Measurements from ENCODE around the gene MPRIP. TPM values are rescaled to one million over a fixed set of nuclear protein-coding genes. Genes with fewer than 3 reads are reported as not detected.
A peak's percentile ranks its signal among the peaks of the same experiment; 100 is the strongest.

The MPRIP gene
- total RNA-seq, 1 experiment from 2014 or later, result 258 TPM

DNA sequence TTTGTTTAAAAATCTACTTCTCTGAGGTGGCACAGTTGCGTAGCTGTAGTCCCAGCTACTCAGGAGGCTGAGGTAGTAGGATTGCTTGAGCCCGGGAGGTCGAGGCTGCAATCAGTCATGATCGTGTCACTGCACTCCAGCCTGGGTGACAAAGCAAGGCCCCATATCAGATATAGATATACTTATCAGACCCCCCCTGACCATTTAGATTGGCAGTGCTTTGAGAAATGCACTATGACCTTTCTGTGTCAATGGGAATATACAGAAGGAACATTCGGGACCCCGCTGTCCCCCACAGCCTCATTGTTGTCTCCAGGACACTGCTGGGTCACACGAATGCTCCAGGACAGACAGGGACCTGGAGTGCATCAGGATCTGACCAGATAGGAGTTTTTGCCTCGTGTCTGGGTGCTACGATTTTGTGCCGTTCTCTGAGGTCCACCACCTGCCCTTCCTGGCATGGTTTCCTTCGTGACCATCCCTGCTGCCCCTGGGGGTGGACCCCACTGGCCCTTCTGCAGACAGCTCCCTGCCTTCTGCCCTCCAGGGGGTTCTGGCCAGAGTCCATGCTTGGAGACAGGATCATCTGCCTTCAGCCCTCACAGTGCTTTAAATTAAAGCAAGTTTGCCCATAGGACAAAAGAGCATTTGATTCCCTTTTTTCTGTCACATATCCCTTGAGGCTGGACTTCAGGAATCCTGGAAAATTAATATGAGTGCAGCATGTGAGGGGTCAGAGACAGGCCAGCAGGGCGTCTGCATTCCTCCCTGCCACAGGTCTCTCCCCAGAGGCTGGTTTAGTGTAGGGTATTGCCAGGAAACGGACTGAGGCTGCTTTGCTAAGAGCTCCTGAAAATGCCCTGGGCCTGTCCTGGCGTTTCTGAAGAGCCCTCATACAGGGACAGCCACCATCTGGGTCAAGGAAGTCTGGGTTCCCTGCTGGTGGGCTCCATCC, 144.6 kb downstream of the MPRIP start:
- no peaks in the 10 kb centered on the region for H3K27me3 ChIP-seq (ENCODE audit: insufficient read depth, low read length)
- TF ChIP-seq RAD21 (IDR thresholded peaks at IDR 0.05; ENCODE audit: low read depth) (no peak), FOSL1 (IDR thresholded peaks at IDR 0.05; ENCODE audit: low read depth) (no peak), EZH2 (IDR thresholded peaks at IDR 0.05) (no peak), CBX3 (IDR thresholded peaks at IDR 0.05; ENCODE audit: low read depth) (no peak), POLR2AphosphoS5 (IDR thresholded peaks at IDR 0.05; ENCODE audit: low read depth, low read length) (peak; percentile 15; the same call in 1 of the 2 replicates)
- TF ChIP-seq, protein P1, sequence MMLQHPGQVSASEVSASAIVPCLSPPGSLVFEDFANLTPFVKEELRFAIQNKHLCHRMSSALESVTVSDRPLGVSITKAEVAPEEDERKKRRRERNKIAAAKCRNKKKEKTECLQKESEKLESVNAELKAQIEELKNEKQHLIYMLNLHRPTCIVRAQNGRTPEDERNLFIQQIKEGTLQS (IDR thresholded peaks at IDR 0.05), result no peak
- H3K4me1 ChIP-seq (ENCODE audit: control insufficient read depth in 1 of 2, insufficient read depth in 2 of 2, low read length in 2 of 2), result peaks cover 6 to 22% of the 10 kb centered on the region in 2 experiments; a peak in 3 of 4 replicates
- peaks cover 10 to 20% of the 10 kb centered on the region in 2 experiments; a peak in 3 of 4 replicates for H3K36me3 ChIP-seq (ENCODE audit: control insufficient read depth in 1 of 2, insufficient read depth in 2 of 2, low read length in 2 of 2)
- H4K20me1 ChIP-seq (ENCODE audit: insufficient read depth), result peaks cover 3% of the 10 kb centered on the region; the same call in 1 of the 2 replicates
- no peaks in the 10 kb centered on the region for H3K79me2 ChIP-seq (ENCODE audit: insufficient read depth, low read length)
- H3K9me3 ChIP-seq (ENCODE audit: control insufficient read depth in 1 of 2, insufficient read depth in 1 of 2, low read depth in 1 of 2, low read length in 2 of 2), result no peaks in the 10 kb centered on the region
- no peak for ATAC-seq
- H3K4me2 ChIP-seq (ENCODE audit: low read length), result no peak overlapping the region
- H3K27ac ChIP-seq (ENCODE audit: low read depth, low read length), result no peak overlapping the region
- no peak for DNase-seq (ENCODE audit: low read depth, low spot score)
- H3K9ac ChIP-seq (ENCODE audit: low read length), result no peak overlapping the region
- BruUV-seq (replicated peaks), result no TSS peak
- ChIA-PET RAD21 (ENCODE audit: low non-redundant PET in 1 of 2, low total read pairs in 2 of 2, uncharacterized antibody in 2 of 2, unreplicated experiment in 2 of 2) (no interaction called here), CTCF (no interaction called here), POLR2A (no interaction called here)
- no peak overlapping the region for H3K4me3 ChIP-seq (replicated peaks in 1 of 2; ENCODE audit: low read depth in 1 of 2, low read length in 2 of 2)
- no peak overlapping the region for H2AFZ ChIP-seq (ENCODE audit: low read depth, low read length, poor library complexity, severe bottlenecking)
- intact Hi-C loops (cut with micrococcal nuclease), result no loop called here
- no peaks in the 10 kb centered on the region for H3K9me2 ChIP-seq (ENCODE audit: insufficient read depth)

DNA sequence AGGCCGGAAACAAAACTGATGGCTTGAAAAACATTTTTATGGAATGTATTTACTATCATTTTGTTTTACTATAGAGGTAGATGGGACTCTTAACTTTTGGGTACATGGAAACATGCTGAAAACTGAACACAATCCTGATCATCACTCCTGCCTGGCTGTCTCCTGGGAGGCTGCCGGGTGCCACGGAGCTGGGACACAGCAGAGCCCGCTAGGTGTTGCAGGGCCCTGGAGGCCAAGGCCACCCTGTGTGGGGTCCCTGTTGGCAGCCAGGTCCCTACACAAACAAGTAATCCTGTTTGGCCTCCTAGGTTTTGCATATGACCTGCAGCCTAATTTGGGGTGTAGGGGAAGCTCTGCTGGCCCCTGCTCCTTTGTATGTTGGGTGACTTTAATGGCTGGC, 146.3 kb downstream of the MPRIP start:
- CTCF ChIA-PET, result no interaction called here
- no peak for TF ChIP-seq ZFX (IDR thresholded peaks at IDR 0.05)
- no peak for TF ChIP-seq SP1 (IDR thresholded peaks at IDR 0.05; ENCODE audit: low read depth)
- no peak for TF ChIP-seq TCF7L2 (IDR thresholded peaks at IDR 0.05; ENCODE audit: borderline replicate concordance, extremely low read depth, insufficient read depth, insufficient read length)
- TF ChIP-seq ZNF274 (IDR thresholded peaks at IDR 0.05; ENCODE audit: low read depth, low read length), result no peak
- TF ChIP-seq EZH2phosphoT487 (IDR thresholded peaks at IDR 0.05; ENCODE audit: borderline replicate concordance), result no peak
- TF ChIP-seq SIN3A (IDR thresholded peaks at IDR 0.05; ENCODE audit: low read depth), result no peak
- TF ChIP-seq ELF1 (IDR thresholded peaks at IDR 0.05; ENCODE audit: borderline replicate concordance, low read depth), result no peak
- TF ChIP-seq, protein P1 (IDR thresholded peaks at IDR 0.05), result no peak
- no peak for TF ChIP-seq CEBPB (IDR thresholded peaks at IDR 0.05; ENCODE audit: low read depth)
- TF ChIP-seq, protein P2, sequence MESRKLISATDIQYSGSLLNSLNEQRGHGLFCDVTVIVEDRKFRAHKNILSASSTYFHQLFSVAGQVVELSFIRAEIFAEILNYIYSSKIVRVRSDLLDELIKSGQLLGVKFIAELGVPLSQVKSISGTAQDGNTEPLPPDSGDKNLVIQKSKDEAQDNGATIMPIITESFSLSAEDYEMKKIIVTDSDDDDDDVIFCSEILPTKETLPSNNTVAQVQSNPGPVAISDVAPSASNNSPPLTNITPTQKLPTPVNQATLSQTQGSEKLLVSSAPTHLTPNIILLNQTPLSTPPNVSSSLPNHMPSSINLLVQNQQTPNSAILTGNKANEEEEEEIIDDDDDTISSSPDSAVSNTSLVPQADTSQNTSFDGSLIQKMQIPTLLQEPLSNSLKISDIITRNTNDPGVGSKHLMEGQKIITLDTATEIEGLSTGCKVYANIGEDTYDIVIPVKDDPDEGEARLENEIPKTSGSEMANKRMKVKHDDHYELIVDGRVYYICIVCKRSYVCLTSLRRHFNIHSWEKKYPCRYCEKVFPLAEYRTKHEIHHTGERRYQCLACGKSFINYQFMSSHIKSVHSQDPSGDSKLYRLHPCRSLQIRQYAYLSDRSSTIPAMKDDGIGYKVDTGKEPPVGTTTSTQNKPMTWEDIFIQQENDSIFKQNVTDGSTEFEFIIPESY (IDR thresholded peaks at IDR 0.05; ENCODE audit: extremely low read depth, insufficient replicate concordance, low read length), result no peak
- TF ChIP-seq EGR1 (IDR thresholded peaks at IDR 0.05; ENCODE audit: low read depth), result no peak
- no peak for TF ChIP-seq POLR2A (IDR thresholded peaks at IDR 0.05; ENCODE audit: borderline replicate concordance, extremely low read depth, insufficient read depth, insufficient read length)
- TF ChIP-seq POLR2AphosphoS5 (IDR thresholded peaks at IDR 0.05; ENCODE audit: low read depth, low read length), result no peak

More for the DNA sequence above, 146.3 kb downstream of the MPRIP start:
- Histone ChIP-seq H3K4me1 (ENCODE audit: control insufficient read depth in 1 of 2, insufficient read depth in 2 of 2, low read length in 2 of 2) (peaks cover 6 to 22% of the 10 kb centered on the region in 2 experiments; a peak in 3 of 4 replicates), H3K27ac (ENCODE audit: low read depth, low read length) (no peak overlapping the region), H3K9me3 (ENCODE audit: control insufficient read depth in 1 of 2, insufficient read depth in 1 of 2, low read depth in 1 of 2, low read length in 2 of 2) (no peaks in the 10 kb centered on the region), H2AFZ (ENCODE audit: low read depth, low read length, poor library complexity, severe bottlenecking) (no peak overlapping the region), H3K27me3 (ENCODE audit: insufficient read depth, low read length) (no peaks in the 10 kb centered on the region), H3K9ac (ENCODE audit: low read length) (no peak overlapping the region), H3K4me3 (replicated peaks in 1 of 2; ENCODE audit: low read depth in 1 of 2, low read length in 2 of 2) (no peak overlapping the region), H3K79me2 (ENCODE audit: insufficient read depth, low read length) (no peaks in the 10 kb centered on the region), H4K20me1 (ENCODE audit: insufficient read depth) (peaks cover 3% of the 10 kb centered on the region; the same call in 1 of the 2 replicates), H3K4me2 (ENCODE audit: low read length) (no peak overlapping the region), H3K36me3 (ENCODE audit: control insufficient read depth in 1 of 2, insufficient read depth in 2 of 2, low read length in 2 of 2) (peaks cover 3 to 20% of the 10 kb centered on the region in 2 experiments; a peak in 2 of 4 replicates), H3K9me2 (ENCODE audit: insufficient read depth) (no peaks in the 10 kb centered on the region)
- ATAC-seq (no peak), DNase-seq (ENCODE audit: low read depth, low spot score) (no peak)
- POLR2A ChIA-PET, result no interaction called here
- BruUV-seq (replicated peaks), result TSS peak; percentile 9
- RAD21 ChIA-PET (ENCODE audit: low non-redundant PET in 1 of 2, low total read pairs in 2 of 2, uncharacterized antibody in 2 of 2, unreplicated experiment in 2 of 2), result no interaction called here
- intact Hi-C loops (cut with micrococcal nuclease), result no loop called here
